Epithelial cell of esophagus (primary cell): ENCODE measurements around the gene PKNOX2.

Source experiments
- DNase-seq: peaks from one replicate; pipeline ENCODE4 v3.0.0; 2010; ENCODE audit warnings: low read depth
- H3K4me3 ChIP-seq: 2 replicates; pipeline ENCODE4 v1.5.1; 2011; ENCODE audit warnings: mild to moderate bottlenecking, low read length, control low read depth
- CTCF ChIP-seq: IDR thresholded peaks from 2 replicates; pipeline ENCODE4 v1.5.1; 2011; ENCODE audit warnings: low read depth, mild to moderate bottlenecking, low read length, control low read depth, inconsistent platforms; ENCODE audit not compliant: insufficient read depth; ENCODE audit errors: missing control alignments

PKNOX2 gene

GRCh38 chr11:125369808-125370207, 205.3 kb downstream of the PKNOX2 start:
- no peak for DNase-seq
- TF ChIP-seq CTCF, result no peak
- no peak overlapping the region for H3K4me3 ChIP-seq

GRCh38 chr11:125370561-125371389, 206.2 kb downstream of the PKNOX2 start:
- H3K4me3 ChIP-seq, result no peak overlapping the region
- TF ChIP-seq CTCF, result no peak
- no peak for DNase-seq

GRCh38 chr11:125371431-125371935, 206.9 kb downstream of the PKNOX2 start:
- TF ChIP-seq CTCF, result no peak
- H3K4me3 ChIP-seq, result no peak overlapping the region
- DNase-seq, result no peak

- TF ChIP-seq CTCF, result no peak
- DNase-seq, result no peak
- no peak overlapping the region for H3K4me3 ChIP-seq
These were observed 207.5 kb downstream of the PKNOX2 start for GRCh38 chr11:125372088-125372487.

- TF ChIP-seq CTCF, result no peak
- H3K4me3 ChIP-seq, result no peak overlapping the region
- DNase-seq, result no peak
These were observed 208.4 kb downstream of the PKNOX2 start for GRCh38 chr11:125372911-125373310.

- H3K4me3 ChIP-seq, result no peak overlapping the region
- no peak for DNase-seq
- no peak for TF ChIP-seq CTCF
These were observed 209.2 kb downstream of the PKNOX2 start for GRCh38 chr11:125373426-125374391.
